ENCODE data around the gene FCRL4. TPM values are rescaled to one million over a fixed set of nuclear protein-coding genes. Genes with fewer than 3 reads are reported as not detected.

Gene FCRL4
- total RNA-seq, 1 experiment from 2014 or later = not detected

DNA sequence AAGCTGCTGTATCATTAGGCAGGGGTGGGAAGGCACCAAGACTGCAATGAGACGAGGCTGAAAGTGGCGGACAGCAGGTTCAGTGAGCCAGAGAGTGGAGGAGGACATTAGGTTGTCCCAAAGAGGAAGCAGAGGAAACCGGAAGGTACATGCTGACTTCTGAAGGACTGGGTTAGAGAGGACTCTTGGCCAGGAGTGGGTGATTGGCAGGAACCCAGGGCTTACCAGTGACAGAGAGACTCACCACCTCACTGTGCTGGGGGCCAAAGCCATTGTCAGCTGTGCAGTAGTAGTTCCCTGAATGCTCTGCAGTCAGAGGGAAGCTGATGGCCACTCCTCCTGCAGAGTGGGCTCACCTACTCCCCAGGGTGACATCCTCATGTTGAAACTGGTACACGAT is 41.9 kb upstream of the FCRL4 start:
- Histone ChIP-seq H3K9me3 (no peaks in the 10 kb centered on the region), H3K27me3 (replicated peaks; ENCODE audit: control insufficient read depth, insufficient read depth, low read length) (no peaks in the 10 kb centered on the region; the same call in 1 of the 2 replicates), H3K36me3 (ENCODE audit: control insufficient read depth, insufficient read depth, low read length) (no peaks in the 10 kb centered on the region), H3K4me1 (no peaks in the 10 kb centered on the region), H3K4me3 (ENCODE audit: low read depth, low read length) (no peak overlapping the region)
- ChIA-PET CTCF (no interaction called here), POLR2A (no interaction called here)
- Mint-ChIP-seq H3K9me3 (ENCODE audit: unreplicated experiment) (no peaks in the 10 kb centered on the region), H3K36me3 (ENCODE audit: insufficient read depth, unreplicated experiment) (no peaks in the 10 kb centered on the region), H3K4me3 (ENCODE audit: unreplicated experiment) (no peak overlapping the region), H3K27ac (ENCODE audit: unreplicated experiment) (no peak overlapping the region), H3K27me3 (ENCODE audit: insufficient read depth, unreplicated experiment) (peaks cover 26% of the 10 kb centered on the region), H3K4me1 (ENCODE audit: low read depth, unreplicated experiment) (no peaks in the 10 kb centered on the region)
- BruUV-seq (replicated peaks) = no TSS peak
- no peak for DNase-seq
- TF ChIP-seq, protein P1, sequence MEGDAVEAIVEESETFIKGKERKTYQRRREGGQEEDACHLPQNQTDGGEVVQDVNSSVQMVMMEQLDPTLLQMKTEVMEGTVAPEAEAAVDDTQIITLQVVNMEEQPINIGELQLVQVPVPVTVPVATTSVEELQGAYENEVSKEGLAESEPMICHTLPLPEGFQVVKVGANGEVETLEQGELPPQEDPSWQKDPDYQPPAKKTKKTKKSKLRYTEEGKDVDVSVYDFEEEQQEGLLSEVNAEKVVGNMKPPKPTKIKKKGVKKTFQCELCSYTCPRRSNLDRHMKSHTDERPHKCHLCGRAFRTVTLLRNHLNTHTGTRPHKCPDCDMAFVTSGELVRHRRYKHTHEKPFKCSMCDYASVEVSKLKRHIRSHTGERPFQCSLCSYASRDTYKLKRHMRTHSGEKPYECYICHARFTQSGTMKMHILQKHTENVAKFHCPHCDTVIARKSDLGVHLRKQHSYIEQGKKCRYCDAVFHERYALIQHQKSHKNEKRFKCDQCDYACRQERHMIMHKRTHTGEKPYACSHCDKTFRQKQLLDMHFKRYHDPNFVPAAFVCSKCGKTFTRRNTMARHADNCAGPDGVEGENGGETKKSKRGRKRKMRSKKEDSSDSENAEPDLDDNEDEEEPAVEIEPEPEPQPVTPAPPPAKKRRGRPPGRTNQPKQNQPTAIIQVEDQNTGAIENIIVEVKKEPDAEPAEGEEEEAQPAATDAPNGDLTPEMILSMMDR (IDR thresholded peaks at IDR 0.05; ENCODE audit: insufficient read depth in 1 of 2, low read depth in 1 of 2, low read length in 1 of 2, severe bottlenecking in 1 of 2, unreplicated experiment in 1 of 2) = no peak
- intact Hi-C loops (cut with micrococcal nuclease; ENCODE audit: unreplicated experiment) = no loop called here

GRCh38 chr1:157628773-157629172 is 30.9 kb upstream of the FCRL4 start:
- no TSS peak for BruUV-seq (replicated peaks)
- no peaks in the 10 kb centered on the region for H3K27me3 ChIP-seq (replicated peaks; ENCODE audit: control insufficient read depth, insufficient read depth, low read length)
- H3K4me3 ChIP-seq (ENCODE audit: low read depth, low read length) = no peak overlapping the region
- H3K9me3 Mint-ChIP-seq (ENCODE audit: unreplicated experiment) = no peaks in the 10 kb centered on the region
- H3K27me3 Mint-ChIP-seq (ENCODE audit: insufficient read depth, unreplicated experiment) = peaks cover 18% of the 10 kb centered on the region
- no peaks in the 10 kb centered on the region for H3K36me3 ChIP-seq (ENCODE audit: control insufficient read depth, insufficient read depth, low read length)
- CTCF ChIA-PET = no interaction called here
- H3K27ac Mint-ChIP-seq (ENCODE audit: unreplicated experiment) = no peak overlapping the region
- no peaks in the 10 kb centered on the region for H3K36me3 Mint-ChIP-seq (ENCODE audit: insufficient read depth, unreplicated experiment)
- intact Hi-C loops (cut with micrococcal nuclease; ENCODE audit: unreplicated experiment) = no loop called here
- POLR2A ChIA-PET = no interaction called here
- DNase-seq = no peak
- TF ChIP-seq, protein P1 (IDR thresholded peaks at IDR 0.05; ENCODE audit: insufficient read depth in 1 of 2, low read depth in 1 of 2, low read length in 1 of 2, severe bottlenecking in 1 of 2, unreplicated experiment in 1 of 2) = no peak
- no peaks in the 10 kb centered on the region for H3K4me1 ChIP-seq
- no peak overlapping the region for H3K4me3 Mint-ChIP-seq (ENCODE audit: unreplicated experiment)
- H3K4me1 Mint-ChIP-seq (ENCODE audit: low read depth, unreplicated experiment) = no peaks in the 10 kb centered on the region
- no peaks in the 10 kb centered on the region for H3K9me3 ChIP-seq

- DNase-seq = peak; percentile 40 to 45
- intact Hi-C loops (cut with micrococcal nuclease; ENCODE audit: unreplicated experiment) = loop anchor here (1.0 kb wide), 1 partner anchor 46 kb away; no protein-coding TSS in a partner anchor
- H3K9me3 ChIP-seq = no peaks in the 10 kb centered on the region
- CTCF ChIA-PET = no interaction called here
- TF ChIP-seq, protein P1 (IDR thresholded peaks at IDR 0.05; ENCODE audit: insufficient read depth in 1 of 2, low read depth in 1 of 2, low read length in 1 of 2, severe bottlenecking in 1 of 2, unreplicated experiment in 1 of 2) = peak; percentile 45 to 54
- Mint-ChIP-seq H3K4me1 (ENCODE audit: low read depth, unreplicated experiment) (no peaks in the 10 kb centered on the region), H3K4me3 (ENCODE audit: unreplicated experiment) (no peak overlapping the region), H3K27me3 (ENCODE audit: insufficient read depth, unreplicated experiment) (peaks cover 11% of the 10 kb centered on the region), H3K27ac (ENCODE audit: unreplicated experiment) (no peak overlapping the region), H3K36me3 (ENCODE audit: insufficient read depth, unreplicated experiment) (no peaks in the 10 kb centered on the region), H3K9me3 (ENCODE audit: unreplicated experiment) (no peaks in the 10 kb centered on the region)
- no peaks in the 10 kb centered on the region for H3K36me3 ChIP-seq (ENCODE audit: control insufficient read depth, insufficient read depth, low read length)
- BruUV-seq (replicated peaks) = no TSS peak
- H3K27me3 ChIP-seq (replicated peaks; ENCODE audit: control insufficient read depth, insufficient read depth, low read length) = no peaks in the 10 kb centered on the region
- POLR2A ChIA-PET = no interaction called here
- H3K4me3 ChIP-seq (ENCODE audit: low read depth, low read length) = no peak overlapping the region
- H3K4me1 ChIP-seq = no peaks in the 10 kb centered on the region
Observed at GRCh38 chr1:157626099-157626498, 28.2 kb upstream of the FCRL4 start.
